Uterus (tissue), 4 donors: ENCODE data around the gene PUM2. TPM values are rescaled to one million over a fixed set of nuclear protein-coding genes. Genes with fewer than 3 reads are reported as not detected.

Source experiments
- DNase-seq, 2 donors: peaks; one replicate each; pipeline ENCODE4 v3.0.0-alpha.2; 2019 to 2020
- H3K27ac ChIP-seq, 2 donors: fragments of 200-600 bp; sonication (generic); 1 replicate in 1 of 2; 2 replicates in 1 of 2; pipeline ENCODE4 v1.5.1; 2016 to 2018
- H3K27me3 ChIP-seq, 2 donors: fragments of 200-600 bp; sonication (generic); one replicate each; pipeline ENCODE4 v1.5.1; 2018 to 2019; ENCODE audit warnings: control low read depth in 1 of 2
- H3K36me3 ChIP-seq, 2 donors: fragments of 200-600 bp; sonication (generic); one replicate each; pipeline ENCODE4 v1.5.1; 2019; ENCODE audit warnings: control low read depth in 1 of 2
- H3K4me1 ChIP-seq, 2 donors: fragments of 200-600 bp; sonication (generic); one replicate each; pipeline ENCODE4 v1.5.1; 2018 to 2019; ENCODE audit warnings: control low read depth in 1 of 2
- H3K4me3 ChIP-seq, 2 donors: fragments of 200-600 bp; sonication (generic); 1 replicate in 1 of 2; 2 replicates in 1 of 2; pipeline ENCODE4 v1.5.1; 2018 to 2019; ENCODE audit warnings: mild to moderate bottlenecking in 1 of 2
- H3K9me3 ChIP-seq, 2 donors: fragments of 200-600 bp; sonication (generic); one replicate each; pipeline ENCODE4 v1.5.1; 2019; ENCODE audit warnings: control low read depth in 1 of 2
- CTCF ChIP-seq, 4 experiments: fragments of 200-600 bp in 2 of 4; fragments of 450-650 bp in 2 of 4; sonication (generic) in 2 of 4; IDR thresholded peaks; one replicate each; pipeline ENCODE4 v1.5.1; 2016 to 2019; ENCODE audit warnings: antibody characterized with exemption in 4 of 4, mild to moderate bottlenecking in 2 of 4, moderate library complexity in 1 of 4
- POLR2A ChIP-seq, 2 donors: fragments of 450-650 bp; IDR thresholded peaks; one replicate each; pipeline ENCODE4 v1.6.1; 2016; ENCODE audit warnings: antibody characterized with exemption in 2 of 2, mild to moderate bottlenecking in 1 of 2, moderate library complexity in 1 of 2
- intact Hi-C: fragments of 100-400 bp; cut with DNase I; formaldehyde crosslinking; loops from one replicate; pipeline ENCODE4 v1.15.1; 2023; ENCODE audit warnings: low total_unique reads
- total RNA-seq, 4 donors: library from RNA; depleted of rRNA in 3 of 4; stranded (reverse); fragments of >200 nt in 3 of 4; gene quantifications; one replicate each; pipeline versions ENCODE4 v1.1.0 to v1.2.4, GENCODE V29; 2014 to 2023
- donor health status: DM: yes; HTN: yes; CAD: no.

Gene PUM2
- total RNA-seq, 4 donors from 2014 or later, result 51.0 to 138 (median 103) TPM

GRCh38 chr2:20348542-20348941 is 2.1 kb downstream of the PUM2 start:
- no peak for TF ChIP-seq POLR2A (IDR thresholded peaks at IDR 0.05)
- TF ChIP-seq CTCF (IDR thresholded peaks at IDR 0.05), result no peak
- H3K27me3 ChIP-seq, result no peaks in the 10 kb centered on the region
- H3K27ac ChIP-seq, result no peak overlapping the region
- H3K4me1 ChIP-seq, result no peaks in the 10 kb centered on the region
- no peaks in the 10 kb centered on the region for H3K36me3 ChIP-seq
- no peaks in the 10 kb centered on the region for H3K9me3 ChIP-seq
- peak overlapping the region in 1 of 2 donors; percentile 89 for H3K4me3 ChIP-seq
- intact Hi-C loops, result no loop called here
- no peak for DNase-seq

- no peak overlapping the region for H3K4me3 ChIP-seq
These were observed 3.9 kb downstream of the PUM2 start for GRCh38 chr2:20346565-20347381.

GRCh38 chr2:20343128-20343527 is 7.5 kb downstream of the PUM2 start:
- H3K36me3 ChIP-seq, result no peaks in the 10 kb centered on the region
- no peak for TF ChIP-seq CTCF (IDR thresholded peaks at IDR 0.05)
- TF ChIP-seq POLR2A (IDR thresholded peaks at IDR 0.05), result no peak
- H3K27me3 ChIP-seq, result no peaks in the 10 kb centered on the region
- H3K4me1 ChIP-seq, result no peaks in the 10 kb centered on the region
- intact Hi-C loops, result no loop called here
- no peaks in the 10 kb centered on the region for H3K9me3 ChIP-seq
- no peak overlapping the region for H3K4me3 ChIP-seq
- H3K27ac ChIP-seq, result no peak overlapping the region
- no peak for DNase-seq

More at GRCh38 chr2:20346565-20347381, 3.9 kb downstream of the PUM2 start:
- Histone ChIP-seq H3K36me3 (no peaks in the 10 kb centered on the region), H3K27ac (no peak overlapping the region), H3K4me1 (no peaks in the 10 kb centered on the region), H3K9me3 (no peaks in the 10 kb centered on the region), H3K27me3 (no peaks in the 10 kb centered on the region)
- TF ChIP-seq CTCF (IDR thresholded peaks at IDR 0.05), result no peak
- TF ChIP-seq POLR2A (IDR thresholded peaks at IDR 0.05), result no peak
- intact Hi-C loops, result no loop called here
- DNase-seq, result no peak

GRCh38 chr2:20339012-20339411 is 11.6 kb downstream of the PUM2 start:
- Histone ChIP-seq H3K4me1 (no peaks in the 10 kb centered on the region), H3K36me3 (no peaks in the 10 kb centered on the region)

More at GRCh38 chr2:20339012-20339411, 11.6 kb downstream of the PUM2 start:
- no peak overlapping the region for H3K4me3 ChIP-seq
- TF ChIP-seq CTCF (IDR thresholded peaks at IDR 0.05), result no peak
- TF ChIP-seq POLR2A (IDR thresholded peaks at IDR 0.05), result no peak
- intact Hi-C loops, result no loop called here
- no peak overlapping the region for H3K27ac ChIP-seq
- no peaks in the 10 kb centered on the region for H3K27me3 ChIP-seq
- H3K9me3 ChIP-seq, result no peaks in the 10 kb centered on the region
- DNase-seq, result no peak
